Measurements from ENCODE around the gene TM4SF20.

DNA sequence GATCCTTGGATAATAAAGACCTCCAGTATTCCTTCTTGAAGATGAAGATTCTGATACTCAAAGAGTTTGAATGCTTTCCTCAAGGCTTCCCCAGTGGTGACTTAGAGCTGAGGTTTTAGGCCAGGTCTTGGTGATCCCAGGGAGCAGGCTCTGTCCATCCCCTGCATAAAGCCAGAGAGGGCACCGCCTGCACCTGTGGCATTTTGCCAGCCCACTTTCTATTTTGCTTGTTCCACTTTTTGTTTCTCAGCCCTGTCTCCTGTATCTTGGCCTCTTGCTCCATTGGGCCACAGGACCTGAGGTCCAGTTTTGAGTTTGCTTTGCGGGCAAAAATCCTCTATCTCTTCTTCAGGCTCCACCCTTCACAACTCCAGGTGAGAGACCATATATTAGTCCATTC, 15.3 kb upstream of the TM4SF20 start:
- TF ChIP-seq, protein P1, sequence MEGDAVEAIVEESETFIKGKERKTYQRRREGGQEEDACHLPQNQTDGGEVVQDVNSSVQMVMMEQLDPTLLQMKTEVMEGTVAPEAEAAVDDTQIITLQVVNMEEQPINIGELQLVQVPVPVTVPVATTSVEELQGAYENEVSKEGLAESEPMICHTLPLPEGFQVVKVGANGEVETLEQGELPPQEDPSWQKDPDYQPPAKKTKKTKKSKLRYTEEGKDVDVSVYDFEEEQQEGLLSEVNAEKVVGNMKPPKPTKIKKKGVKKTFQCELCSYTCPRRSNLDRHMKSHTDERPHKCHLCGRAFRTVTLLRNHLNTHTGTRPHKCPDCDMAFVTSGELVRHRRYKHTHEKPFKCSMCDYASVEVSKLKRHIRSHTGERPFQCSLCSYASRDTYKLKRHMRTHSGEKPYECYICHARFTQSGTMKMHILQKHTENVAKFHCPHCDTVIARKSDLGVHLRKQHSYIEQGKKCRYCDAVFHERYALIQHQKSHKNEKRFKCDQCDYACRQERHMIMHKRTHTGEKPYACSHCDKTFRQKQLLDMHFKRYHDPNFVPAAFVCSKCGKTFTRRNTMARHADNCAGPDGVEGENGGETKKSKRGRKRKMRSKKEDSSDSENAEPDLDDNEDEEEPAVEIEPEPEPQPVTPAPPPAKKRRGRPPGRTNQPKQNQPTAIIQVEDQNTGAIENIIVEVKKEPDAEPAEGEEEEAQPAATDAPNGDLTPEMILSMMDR (conservative IDR thresholded peaks at IDR 0.05; ENCODE audit: low read depth in 2 of 2), result no peak
- no peak for TF ChIP-seq POLR2AphosphoS5 (IDR thresholded peaks at IDR 0.05; ENCODE audit: low read depth)
- TF ChIP-seq EZH2 (IDR thresholded peaks at IDR 0.05; ENCODE audit: low read depth, unreplicated experiment), result no peak
- no peak for TF ChIP-seq EZH2phosphoT487 (IDR thresholded peaks at IDR 0.05; ENCODE audit: unreplicated experiment)
- TF ChIP-seq, protein P2, sequence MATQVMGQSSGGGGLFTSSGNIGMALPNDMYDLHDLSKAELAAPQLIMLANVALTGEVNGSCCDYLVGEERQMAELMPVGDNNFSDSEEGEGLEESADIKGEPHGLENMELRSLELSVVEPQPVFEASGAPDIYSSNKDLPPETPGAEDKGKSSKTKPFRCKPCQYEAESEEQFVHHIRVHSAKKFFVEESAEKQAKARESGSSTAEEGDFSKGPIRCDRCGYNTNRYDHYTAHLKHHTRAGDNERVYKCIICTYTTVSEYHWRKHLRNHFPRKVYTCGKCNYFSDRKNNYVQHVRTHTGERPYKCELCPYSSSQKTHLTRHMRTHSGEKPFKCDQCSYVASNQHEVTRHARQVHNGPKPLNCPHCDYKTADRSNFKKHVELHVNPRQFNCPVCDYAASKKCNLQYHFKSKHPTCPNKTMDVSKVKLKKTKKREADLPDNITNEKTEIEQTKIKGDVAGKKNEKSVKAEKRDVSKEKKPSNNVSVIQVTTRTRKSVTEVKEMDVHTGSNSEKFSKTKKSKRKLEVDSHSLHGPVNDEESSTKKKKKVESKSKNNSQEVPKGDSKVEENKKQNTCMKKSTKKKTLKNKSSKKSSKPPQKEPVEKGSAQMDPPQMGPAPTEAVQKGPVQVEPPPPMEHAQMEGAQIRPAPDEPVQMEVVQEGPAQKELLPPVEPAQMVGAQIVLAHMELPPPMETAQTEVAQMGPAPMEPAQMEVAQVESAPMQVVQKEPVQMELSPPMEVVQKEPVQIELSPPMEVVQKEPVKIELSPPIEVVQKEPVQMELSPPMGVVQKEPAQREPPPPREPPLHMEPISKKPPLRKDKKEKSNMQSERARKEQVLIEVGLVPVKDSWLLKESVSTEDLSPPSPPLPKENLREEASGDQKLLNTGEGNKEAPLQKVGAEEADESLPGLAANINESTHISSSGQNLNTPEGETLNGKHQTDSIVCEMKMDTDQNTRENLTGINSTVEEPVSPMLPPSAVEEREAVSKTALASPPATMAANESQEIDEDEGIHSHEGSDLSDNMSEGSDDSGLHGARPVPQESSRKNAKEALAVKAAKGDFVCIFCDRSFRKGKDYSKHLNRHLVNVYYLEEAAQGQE (IDR thresholded peaks at IDR 0.05; ENCODE audit: unreplicated experiment), result no peak
- TF ChIP-seq NANOG (IDR thresholded peaks at IDR 0.05; ENCODE audit: borderline replicate concordance), result no peak
- no peak for TF ChIP-seq JUNB (IDR thresholded peaks at IDR 0.05; ENCODE audit: unreplicated experiment)
- TF ChIP-seq CREB1 (CRISPR knock-in tag; IDR thresholded peaks at IDR 0.05; ENCODE audit: low read depth), result no peak
- TF ChIP-seq ZNF331 (CRISPR knock-in tag; IDR thresholded peaks at IDR 0.05; ENCODE audit: low read depth), result no peak
- TF ChIP-seq ZNF114 (CRISPR knock-in tag; IDR thresholded peaks at IDR 0.05), result no peak
- TF ChIP-seq, protein P3, sequence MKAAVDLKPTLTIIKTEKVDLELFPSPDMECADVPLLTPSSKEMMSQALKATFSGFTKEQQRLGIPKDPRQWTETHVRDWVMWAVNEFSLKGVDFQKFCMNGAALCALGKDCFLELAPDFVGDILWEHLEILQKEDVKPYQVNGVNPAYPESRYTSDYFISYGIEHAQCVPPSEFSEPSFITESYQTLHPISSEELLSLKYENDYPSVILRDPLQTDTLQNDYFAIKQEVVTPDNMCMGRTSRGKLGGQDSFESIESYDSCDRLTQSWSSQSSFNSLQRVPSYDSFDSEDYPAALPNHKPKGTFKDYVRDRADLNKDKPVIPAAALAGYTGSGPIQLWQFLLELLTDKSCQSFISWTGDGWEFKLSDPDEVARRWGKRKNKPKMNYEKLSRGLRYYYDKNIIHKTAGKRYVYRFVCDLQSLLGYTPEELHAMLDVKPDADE (IDR thresholded peaks at IDR 0.05), result no peak
- TF ChIP-seq, protein P4, sequence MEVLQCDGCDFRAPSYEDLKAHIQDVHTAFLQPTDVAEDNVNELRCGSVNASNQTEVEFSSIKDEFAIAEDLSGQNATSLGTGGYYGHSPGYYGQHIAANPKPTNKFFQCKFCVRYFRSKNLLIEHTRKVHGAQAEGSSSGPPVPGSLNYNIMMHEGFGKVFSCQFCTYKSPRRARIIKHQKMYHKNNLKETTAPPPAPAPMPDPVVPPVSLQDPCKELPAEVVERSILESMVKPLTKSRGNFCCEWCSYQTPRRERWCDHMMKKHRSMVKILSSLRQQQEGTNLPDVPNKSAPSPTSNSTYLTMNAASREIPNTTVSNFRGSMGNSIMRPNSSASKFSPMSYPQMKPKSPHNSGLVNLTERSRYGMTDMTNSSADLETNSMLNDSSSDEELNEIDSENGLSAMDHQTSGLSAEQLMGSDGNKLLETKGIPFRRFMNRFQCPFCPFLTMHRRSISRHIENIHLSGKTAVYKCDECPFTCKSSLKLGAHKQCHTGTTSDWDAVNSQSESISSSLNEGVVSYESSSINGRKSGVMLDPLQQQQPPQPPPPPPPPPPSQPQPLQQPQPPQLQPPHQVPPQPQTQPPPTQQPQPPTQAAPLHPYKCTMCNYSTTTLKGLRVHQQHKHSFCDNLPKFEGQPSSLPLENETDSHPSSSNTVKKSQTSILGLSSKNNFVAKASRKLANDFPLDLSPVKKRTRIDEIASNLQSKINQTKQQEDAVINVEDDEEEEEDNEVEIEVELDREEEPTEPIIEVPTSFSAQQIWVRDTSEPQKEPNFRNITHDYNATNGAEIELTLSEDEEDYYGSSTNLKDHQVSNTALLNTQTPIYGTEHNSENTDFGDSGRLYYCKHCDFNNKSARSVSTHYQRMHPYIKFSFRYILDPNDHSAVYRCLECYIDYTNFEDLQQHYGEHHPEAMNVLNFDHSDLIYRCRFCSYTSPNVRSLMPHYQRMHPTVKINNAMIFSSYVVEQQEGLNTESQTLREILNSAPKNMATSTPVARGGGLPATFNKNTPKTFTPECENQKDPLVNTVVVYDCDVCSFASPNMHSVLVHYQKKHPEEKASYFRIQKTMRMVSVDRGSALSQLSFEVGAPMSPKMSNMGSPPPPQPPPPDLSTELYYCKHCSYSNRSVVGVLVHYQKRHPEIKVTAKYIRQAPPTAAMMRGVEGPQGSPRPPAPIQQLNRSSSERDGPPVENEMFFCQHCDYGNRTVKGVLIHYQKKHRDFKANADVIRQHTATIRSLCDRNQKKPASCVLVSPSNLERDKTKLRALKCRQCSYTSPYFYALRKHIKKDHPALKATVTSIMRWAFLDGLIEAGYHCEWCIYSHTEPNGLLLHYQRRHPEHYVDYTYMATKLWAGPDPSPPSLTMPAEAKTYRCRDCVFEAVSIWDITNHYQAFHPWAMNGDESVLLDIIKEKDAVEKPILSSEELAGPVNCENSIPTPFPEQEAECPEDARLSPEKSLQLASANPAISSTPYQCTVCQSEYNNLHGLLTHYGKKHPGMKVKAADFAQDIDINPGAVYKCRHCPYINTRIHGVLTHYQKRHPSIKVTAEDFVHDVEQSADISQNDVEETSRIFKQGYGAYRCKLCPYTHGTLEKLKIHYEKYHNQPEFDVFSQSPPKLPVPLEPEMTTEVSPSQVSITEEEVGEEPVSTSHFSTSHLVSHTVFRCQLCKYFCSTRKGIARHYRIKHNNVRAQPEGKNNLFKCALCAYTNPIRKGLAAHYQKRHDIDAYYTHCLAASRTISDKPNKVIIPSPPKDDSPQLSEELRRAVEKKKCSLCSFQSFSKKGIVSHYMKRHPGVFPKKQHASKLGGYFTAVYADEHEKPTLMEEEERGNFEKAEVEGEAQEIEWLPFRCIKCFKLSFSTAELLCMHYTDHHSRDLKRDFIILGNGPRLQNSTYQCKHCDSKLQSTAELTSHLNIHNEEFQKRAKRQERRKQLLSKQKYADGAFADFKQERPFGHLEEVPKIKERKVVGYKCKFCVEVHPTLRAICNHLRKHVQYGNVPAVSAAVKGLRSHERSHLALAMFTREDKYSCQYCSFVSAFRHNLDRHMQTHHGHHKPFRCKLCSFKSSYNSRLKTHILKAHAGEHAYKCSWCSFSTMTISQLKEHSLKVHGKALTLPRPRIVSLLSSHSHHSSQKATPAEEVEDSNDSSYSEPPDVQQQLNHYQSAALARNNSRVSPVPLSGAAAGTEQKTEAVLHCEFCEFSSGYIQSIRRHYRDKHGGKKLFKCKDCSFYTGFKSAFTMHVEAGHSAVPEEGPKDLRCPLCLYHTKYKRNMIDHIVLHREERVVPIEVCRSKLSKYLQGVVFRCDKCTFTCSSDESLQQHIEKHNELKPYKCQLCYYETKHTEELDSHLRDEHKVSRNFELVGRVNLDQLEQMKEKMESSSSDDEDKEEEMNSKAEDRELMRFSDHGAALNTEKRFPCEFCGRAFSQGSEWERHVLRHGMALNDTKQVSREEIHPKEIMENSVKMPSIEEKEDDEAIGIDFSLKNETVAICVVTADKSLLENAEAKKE (CRISPR knock-in tag; IDR thresholded peaks at IDR 0.05), result no peak
- TF ChIP-seq STAT1 (IDR thresholded peaks at IDR 0.05; ENCODE audit: unreplicated experiment), result no peak
